H9 (cell line): ENCODE measurements around the gene AIFM2. TPM values are rescaled to one million over a fixed set of nuclear protein-coding genes. Genes with fewer than 3 reads are reported as not detected.
A peak's percentile ranks its signal among the peaks of the same experiment; 100 is the strongest.

Experiments used
- DNase-seq: peaks from one replicate; pipeline ENCODE4 v3.0.0-alpha.2; 2017
- H2AFZ ChIP-seq: one replicate; pipeline ENCODE4 v1.6.1; 2013; ENCODE audit warnings: mild to moderate bottlenecking, low read length, control low read depth, moderate library complexity
- H2AK5ac ChIP-seq: 2 replicates; pipeline ENCODE4 v1.6.1; 2013; ENCODE audit warnings: low read length, control low read depth, mixed read lengths; ENCODE audit not compliant: insufficient read length
- H2BK120ac ChIP-seq: one replicate; pipeline ENCODE4 v1.6.1; 2013; ENCODE audit warnings: low read depth, mild to moderate bottlenecking, low read length, control low read depth, inconsistent platforms; ENCODE audit not compliant: poor library complexity, severe bottlenecking
- H2BK12ac ChIP-seq: 2 replicates; pipeline ENCODE4 v1.6.1; 2013; ENCODE audit warnings: low read length, control low read depth, mixed read lengths, low read depth; ENCODE audit not compliant: insufficient read length
- H2BK15ac ChIP-seq: 2 replicates; pipeline ENCODE4 v1.6.1; 2013; ENCODE audit warnings: low read depth, low read length, control low read depth
- H2BK20ac ChIP-seq: one replicate; pipeline ENCODE4 v1.6.1; 2013; ENCODE audit warnings: low read depth, mild to moderate bottlenecking, low read length, control low read depth, inconsistent platforms; ENCODE audit not compliant: poor library complexity, severe bottlenecking
- H2BK5ac ChIP-seq: 2 replicates; pipeline ENCODE4 v1.6.1; 2013; ENCODE audit warnings: low read length, control low read depth, mixed read lengths; ENCODE audit not compliant: insufficient read length
- H3K14ac ChIP-seq: 2 replicates; pipeline ENCODE4 v1.6.1; 2013; ENCODE audit warnings: low read length, control low read depth; ENCODE audit not compliant: insufficient read depth
- H3K18ac ChIP-seq: 2 replicates; pipeline ENCODE4 v1.6.1; 2013; ENCODE audit warnings: low read depth, mild to moderate bottlenecking, mixed read lengths, low read length, control low read depth; ENCODE audit not compliant: insufficient read length
- H3K23ac ChIP-seq: 2 replicates; pipeline ENCODE4 v1.6.1; 2013; ENCODE audit warnings: low read length, control low read depth, mixed read lengths, low read depth; ENCODE audit not compliant: insufficient read length
- H3K23me2 ChIP-seq: 2 replicates; pipeline ENCODE4 v1.6.1; 2013; ENCODE audit warnings: low read depth, mild to moderate bottlenecking, mixed read lengths, low read length, control low read depth; ENCODE audit not compliant: insufficient read length, poor library complexity, severe bottlenecking
- H3K27ac ChIP-seq: 2 replicates; pipeline ENCODE4 v1.5.1; 2013; ENCODE audit warnings: low read length, control low read depth, mixed read lengths, low read depth; ENCODE audit not compliant: insufficient read length
- H3K27me3 ChIP-seq: 2 replicates; pipeline ENCODE4 v1.6.1; 2013; ENCODE audit warnings: low read length, control low read depth, inconsistent platforms; ENCODE audit not compliant: insufficient read depth
- H3K4ac ChIP-seq: 2 replicates; pipeline ENCODE4 v1.6.1; 2013; ENCODE audit warnings: low read depth, mild to moderate bottlenecking, control low read depth, inconsistent platforms, low read length, moderate library complexity
- H3K4me1 ChIP-seq: 2 replicates; pipeline ENCODE4 v1.6.1; 2013; ENCODE audit warnings: low read length, control low read depth, inconsistent platforms; ENCODE audit not compliant: insufficient read depth
- H3K4me2 ChIP-seq: 2 replicates; pipeline ENCODE4 v1.6.1; 2013; ENCODE audit warnings: low read length, control low read depth, mixed read lengths; ENCODE audit not compliant: insufficient read length, insufficient read depth
- H3K56ac ChIP-seq: 2 replicates; pipeline ENCODE4 v1.6.1; 2013; ENCODE audit warnings: low read depth, mild to moderate bottlenecking, mixed read lengths, low read length, control low read depth; ENCODE audit not compliant: insufficient read length
- H3K79me1 ChIP-seq: 2 replicates; pipeline ENCODE4 v1.6.1; 2013; ENCODE audit warnings: low read depth, mild to moderate bottlenecking, moderate library complexity, low read length, control low read depth, inconsistent platforms; ENCODE audit not compliant: insufficient read depth, poor library complexity, severe bottlenecking
- H3K79me2 ChIP-seq: 2 replicates; pipeline ENCODE4 v1.6.1; 2013; ENCODE audit warnings: low read length, control low read depth, inconsistent platforms; ENCODE audit not compliant: insufficient read depth
- H3K9ac ChIP-seq: 2 replicates; pipeline ENCODE4 v1.6.1; 2013; ENCODE audit warnings: low read length, control low read depth, mixed read lengths; ENCODE audit not compliant: insufficient read length; ENCODE audit errors: extremely low read depth
- H3K9me3 ChIP-seq: one replicate; pipeline ENCODE4 v1.6.1; 2013; ENCODE audit warnings: low read depth, low read length, inconsistent platforms; ENCODE audit not compliant: control insufficient read depth
- H3T11ph ChIP-seq: one replicate; pipeline ENCODE4 v1.6.1; 2013; ENCODE audit warnings: mild to moderate bottlenecking, low read length, control low read depth, inconsistent platforms
- H4K20me1 ChIP-seq: one replicate; pipeline ENCODE4 v1.6.1; 2013; ENCODE audit not compliant: control insufficient read depth, insufficient read length, insufficient read depth
- H4K5ac ChIP-seq: 2 replicates; pipeline ENCODE4 v1.6.1; 2013; ENCODE audit warnings: low read depth, mild to moderate bottlenecking, mixed read lengths, low read length, control low read depth; ENCODE audit not compliant: insufficient read length
- H4K8ac ChIP-seq: replicated peaks from 2 replicates; pipeline ENCODE4 v1.6.1; 2013; ENCODE audit warnings: low read length, control low read depth, mixed read lengths, low read depth; ENCODE audit not compliant: insufficient read length
- H4K91ac ChIP-seq: 2 replicates; pipeline ENCODE4 v1.6.1; 2013; ENCODE audit warnings: low read depth, mild to moderate bottlenecking, moderate library complexity, mixed read lengths, low read length, control low read depth; ENCODE audit not compliant: insufficient read length
- H3K27ac Mint-ChIP-seq, 3 experiments: 2 replicates in 2 of 3; 3 replicates in 1 of 3; pipeline ENCODE4 v1.8.0; 2020 to 2021; ENCODE audit warnings: mixed read lengths in 3 of 3, mild to moderate bottlenecking in 1 of 3, moderate library complexity in 1 of 3
- H3K27me3 Mint-ChIP-seq: 2 replicates; pipeline ENCODE4 v1.8.0; 2021; ENCODE audit warnings: low read depth, mild to moderate bottlenecking, moderate library complexity, mixed read lengths
- H3K36me3 Mint-ChIP-seq, 3 experiments: 2 replicates in 2 of 3; 3 replicates in 1 of 3; pipeline ENCODE4 v1.8.0; 2020 to 2021; ENCODE audit warnings: low read depth in 3 of 3, mixed read lengths in 3 of 3; ENCODE audit not compliant: insufficient read depth in 1 of 3
- H3K4me1 Mint-ChIP-seq, 2 experiments: 2 replicates each; pipeline ENCODE4 v1.8.0; 2020; ENCODE audit warnings: mixed read lengths in 2 of 2
- H3K4me3 Mint-ChIP-seq, 2 experiments: 2 replicates in 1 of 2; 3 replicates in 1 of 2; pipeline ENCODE4 v1.8.0; 2020 to 2021; ENCODE audit warnings: mild to moderate bottlenecking in 2 of 2, mixed read lengths in 2 of 2, moderate library complexity in 1 of 2
- H3K9me3 Mint-ChIP-seq, 2 experiments: 2 replicates in 1 of 2; 3 replicates in 1 of 2; pipeline ENCODE4 v1.8.0; 2020; ENCODE audit warnings: mild to moderate bottlenecking in 2 of 2, mixed read lengths in 2 of 2, moderate library complexity in 1 of 2
- CTCF ChIP-seq: fragments of 200-600 bp; sonication (generic); conservative IDR thresholded peaks from 3 replicates; pipeline ENCODE4 v1.8.0; 2021; ENCODE audit warnings: antibody characterized with exemption, mild to moderate bottlenecking
- WGBS: extraction: QIAGEN DNeasy Blood & Tissue Kit; methylation state at CpG from one replicate; pipeline ENCODE4 v1.1.7; 2013; ENCODE audit warnings: missing lambda C conversion rate, low lambda C conversion rate, mixed read lengths; ENCODE audit not compliant: insufficient read length; ENCODE audit errors: extremely low coverage; 5-methylcytosine and 5-hydroxymethylcytosine counted together
- total RNA-seq: library from RNA; stranded (reverse); gene quantifications from 2 replicates; pipeline ENCODE4 v1.2.1, GENCODE V29; 2021

Gene AIFM2
- total RNA-seq, 1 experiment from 2014 or later = 5.3 TPM

- Mint-ChIP-seq H3K9me3 (no peaks in the 10 kb centered on the region), H3K36me3 (peaks cover 0 to 3% (median 2%) of the 10 kb centered on the region in 3 experiments; a peak in 6 of 7 replicates), H3K27me3 (no peaks in the 10 kb centered on the region), H3K27ac (peak overlapping the region in 1 of 3 experiments; percentile 36; a peak in 1 of 7 replicates), H3K4me3 (peak overlapping the region; percentile 76 to 88), H3K4me1 (peaks cover 11 to 14% of the 10 kb centered on the region in 2 experiments)
- TF ChIP-seq CTCF = no peak
- H2BK120ac ChIP-seq = no peak overlapping the region
- no peak overlapping the region for H4K5ac ChIP-seq
- 0 out of 2 replicates have a peak, but pooled peaks cover 3% of the 10 kb centered on the region for H3K4me1 ChIP-seq
- no peak overlapping the region for H3K4ac ChIP-seq
- no peak overlapping the region for H3K56ac ChIP-seq
- H2BK5ac ChIP-seq = no peak overlapping the region
- no peak overlapping the region for H3K18ac ChIP-seq
- H3K27ac ChIP-seq = no peak overlapping the region
- H2BK20ac ChIP-seq = no peak overlapping the region
- H3K79me1 ChIP-seq = no peaks in the 10 kb centered on the region
- H3K14ac ChIP-seq = no peak overlapping the region
- H2AFZ ChIP-seq = no peak overlapping the region
- H3K27me3 ChIP-seq = no peaks in the 10 kb centered on the region
- H4K8ac ChIP-seq = no peak overlapping the region
- peaks cover 14% of the 10 kb centered on the region for H3K23me2 ChIP-seq
- H2BK12ac ChIP-seq = no peak overlapping the region
- peak overlapping the region; percentile 47 for H3K4me2 ChIP-seq
- no peak overlapping the region for H3T11ph ChIP-seq
- no peak overlapping the region for H3K9ac ChIP-seq
- H3K9me3 ChIP-seq = no peaks in the 10 kb centered on the region
- no peak overlapping the region for H4K91ac ChIP-seq
- no peaks in the 10 kb centered on the region for H4K20me1 ChIP-seq
- WGBS = no CpG with 5 or more reads among the region's 18 CpGs
- no peaks in the 10 kb centered on the region for H3K79me2 ChIP-seq
- no peak for DNase-seq
- no peak overlapping the region for H3K23ac ChIP-seq
- no peak overlapping the region for H2AK5ac ChIP-seq
- no peak overlapping the region for H2BK15ac ChIP-seq
Measured at GRCh38 chr10:70144372-70145110, 11.9 kb upstream of the AIFM2 start.
